T-helper 1 cell treated with Interleukin-12 subunit alpha and Interleukin-12 subunit beta and Interleukin-4 antibody, amounts not matched to agents 30 μg/mL and 1 μg/mL, for 36 hours (primary cell): ENCODE results near the gene SAMD9.
"Not testable (repeated sequence)": the region's sequence is repeated elsewhere in the genome, so short reads cannot be mapped to it uniquely, and the experiment has no call there.

Experiments
- H3K27ac Mint-ChIP-seq: one replicate; pipeline ENCODE4 v1.8.0; 2021; ENCODE audit warnings: mild to moderate bottlenecking, mixed read lengths
- H3K27me3 Mint-ChIP-seq: one replicate; pipeline ENCODE4 v1.8.0; 2021; ENCODE audit warnings: low read depth, mixed read lengths
- H3K36me3 Mint-ChIP-seq: one replicate; pipeline ENCODE4 v1.8.0; 2021; ENCODE audit warnings: low read depth, mixed read lengths
- H3K4me1 Mint-ChIP-seq: one replicate; pipeline ENCODE4 v1.8.0; 2021; ENCODE audit warnings: low read depth, mixed read lengths
- H3K4me3 Mint-ChIP-seq: one replicate; pipeline ENCODE4 v1.8.0; 2021; ENCODE audit warnings: mild to moderate bottlenecking, moderate library complexity, mixed read lengths
- H3K9me3 Mint-ChIP-seq: one replicate; pipeline ENCODE4 v1.8.0; 2021; ENCODE audit warnings: mixed read lengths

Gene SAMD9

GRCh38 chr7:93142127-93142526 lies 24.3 kb upstream of the SAMD9 start:
- Mint-ChIP-seq H3K9me3 (peaks cover 11% of the 10 kb centered on the region), H3K36me3 (peaks cover 33% of the 10 kb centered on the region), H3K27ac (no peak overlapping the region), H3K4me1 (peaks cover 30% of the 10 kb centered on the region), H3K4me3 (no peak overlapping the region), H3K27me3 (no peaks in the 10 kb centered on the region)

- no peak overlapping the region for H3K4me3 Mint-ChIP-seq
- no peaks in the 10 kb centered on the region for H3K27me3 Mint-ChIP-seq
- H3K9me3 Mint-ChIP-seq: peaks cover 16% of the 10 kb centered on the region
- peaks cover 18% of the 10 kb centered on the region for H3K4me1 Mint-ChIP-seq
- H3K27ac Mint-ChIP-seq: no peak overlapping the region
- peaks cover 35% of the 10 kb centered on the region for H3K36me3 Mint-ChIP-seq
Measured at GRCh38 chr7:93140582-93141191, 22.9 kb upstream of the SAMD9 start.

GRCh38 chr7:93138576-93138975 lies 20.8 kb upstream of the SAMD9 start:
- Mint-ChIP-seq H3K4me3 (no peak overlapping the region), H3K36me3 (peaks cover 46% of the 10 kb centered on the region), H3K27ac (no peak overlapping the region), H3K27me3 (no peaks in the 10 kb centered on the region), H3K9me3 (peaks cover 37% of the 10 kb centered on the region), H3K4me1 (peaks cover 9% of the 10 kb centered on the region)

GRCh38 chr7:93133005-93133404 lies 15.2 kb upstream of the SAMD9 start:
- no peaks in the 10 kb centered on the region for H3K4me1 Mint-ChIP-seq
- H3K27ac Mint-ChIP-seq: no peak overlapping the region
- H3K27me3 Mint-ChIP-seq: no peaks in the 10 kb centered on the region
- peaks cover 93% of the 10 kb centered on the region for H3K36me3 Mint-ChIP-seq
- no peak overlapping the region for H3K4me3 Mint-ChIP-seq
- peaks cover 82% of the 10 kb centered on the region for H3K9me3 Mint-ChIP-seq

- peaks cover 81% of the 10 kb centered on the region for H3K9me3 Mint-ChIP-seq
- no peak overlapping the region for H3K4me3 Mint-ChIP-seq
- H3K4me1 Mint-ChIP-seq: no peaks in the 10 kb centered on the region
- peaks cover 88% of the 10 kb centered on the region for H3K36me3 Mint-ChIP-seq
- H3K27me3 Mint-ChIP-seq: no peaks in the 10 kb centered on the region
- no peak overlapping the region for H3K27ac Mint-ChIP-seq
Measured at GRCh38 chr7:93132216-93132615, 14.4 kb upstream of the SAMD9 start.

GRCh38 chr7:93126954-93127353 lies 9.2 kb upstream of the SAMD9 start:
- not testable (repeated sequence) for H3K4me1 Mint-ChIP-seq, H3K27me3 Mint-ChIP-seq, H3K4me3 Mint-ChIP-seq, H3K27ac Mint-ChIP-seq
- Mint-ChIP-seq H3K9me3 (peaks cover 80% of the 10 kb centered on the region), H3K36me3 (peaks cover 87% of the 10 kb centered on the region)

GRCh38 chr7:93123532-93123931 lies 5.8 kb upstream of the SAMD9 start:
- not testable (repeated sequence) for H3K27ac Mint-ChIP-seq, H3K4me3 Mint-ChIP-seq, H3K27me3 Mint-ChIP-seq
- peaks cover 58% of the 10 kb centered on the region for H3K9me3 Mint-ChIP-seq
- peaks cover 10% of the 10 kb centered on the region for H3K4me1 Mint-ChIP-seq
- H3K36me3 Mint-ChIP-seq: peaks cover 82% of the 10 kb centered on the region

GRCh38 chr7:93120592-93121549 lies 3.1 kb upstream of the SAMD9 start:
- peaks cover 42% of the 10 kb centered on the region for H3K9me3 Mint-ChIP-seq
- no peak overlapping the region for H3K27ac Mint-ChIP-seq
- no peaks in the 10 kb centered on the region for H3K27me3 Mint-ChIP-seq
- H3K4me3 Mint-ChIP-seq: no peak overlapping the region
- H3K36me3 Mint-ChIP-seq: peaks cover 72% of the 10 kb centered on the region
- peaks cover 30% of the 10 kb centered on the region for H3K4me1 Mint-ChIP-seq

GRCh38 chr7:93119191-93119905 lies 1.6 kb upstream of the SAMD9 start:
- Mint-ChIP-seq H3K4me3 (no peak overlapping the region), H3K36me3 (peaks cover 72% of the 10 kb centered on the region), H3K4me1 (peaks cover 43% of the 10 kb centered on the region), H3K27me3 (no peaks in the 10 kb centered on the region), H3K27ac (peak overlapping the region; percentile 32), H3K9me3 (peaks cover 38% of the 10 kb centered on the region)

- H3K4me3 Mint-ChIP-seq: peak overlapping the region; percentile 89
- H3K27ac Mint-ChIP-seq: peak overlapping the region; percentile 82
- H3K27me3 Mint-ChIP-seq: no peaks in the 10 kb centered on the region
- H3K4me1 Mint-ChIP-seq: peaks cover 51% of the 10 kb centered on the region
- peaks cover 73% of the 10 kb centered on the region for H3K36me3 Mint-ChIP-seq
- peaks cover 34% of the 10 kb centered on the region for H3K9me3 Mint-ChIP-seq
Measured at GRCh38 chr7:93117327-93117726, 452 bp downstream of the SAMD9 start.

GRCh38 chr7:93115796-93116195 lies 2.0 kb downstream of the SAMD9 start:
- Mint-ChIP-seq H3K4me1 (peaks cover 57% of the 10 kb centered on the region), H3K9me3 (peaks cover 50% of the 10 kb centered on the region), H3K4me3 (peak overlapping the region; percentile 89)

GRCh38 chr7:93108003-93108402 lies 9.8 kb downstream of the SAMD9 start:
- no peak overlapping the region for H3K4me3 Mint-ChIP-seq
- peaks cover 74% of the 10 kb centered on the region for H3K9me3 Mint-ChIP-seq
- peaks cover 10% of the 10 kb centered on the region for H3K4me1 Mint-ChIP-seq
- no peaks in the 10 kb centered on the region for H3K27me3 Mint-ChIP-seq
- H3K36me3 Mint-ChIP-seq: peaks cover 96% of the 10 kb centered on the region
- H3K27ac Mint-ChIP-seq: no peak overlapping the region

More at GRCh38 chr7:93115796-93116195, 2.0 kb downstream of the SAMD9 start:
- H3K27ac Mint-ChIP-seq: peak overlapping the region; percentile 82
- H3K36me3 Mint-ChIP-seq: peaks cover 76% of the 10 kb centered on the region
- no peaks in the 10 kb centered on the region for H3K27me3 Mint-ChIP-seq

GRCh38 chr7:93097388-93097787 lies 20.4 kb downstream of the SAMD9 start:
- H3K27me3 Mint-ChIP-seq: peaks cover 11% of the 10 kb centered on the region
- no peaks in the 10 kb centered on the region for H3K4me1 Mint-ChIP-seq
- no peak overlapping the region for H3K27ac Mint-ChIP-seq
- peaks cover 44% of the 10 kb centered on the region for H3K9me3 Mint-ChIP-seq
- H3K4me3 Mint-ChIP-seq: no peak overlapping the region
- peaks cover 26% of the 10 kb centered on the region for H3K36me3 Mint-ChIP-seq

GRCh38 chr7:93092757-93093370 lies 24.9 kb downstream of the SAMD9 start:
- H3K27me3 Mint-ChIP-seq: peaks cover 44% of the 10 kb centered on the region
- H3K4me1 Mint-ChIP-seq: no peaks in the 10 kb centered on the region
- H3K36me3 Mint-ChIP-seq: peaks cover 2% of the 10 kb centered on the region
- no peak overlapping the region for H3K27ac Mint-ChIP-seq
- peaks cover 19% of the 10 kb centered on the region for H3K9me3 Mint-ChIP-seq
- H3K4me3 Mint-ChIP-seq: no peak overlapping the region
